ENCODE data around the gene WDR19. TPM values are rescaled to one million over a fixed set of nuclear protein-coding genes. Genes with fewer than 3 reads are reported as not detected.
A peak's percentile ranks its signal among the peaks of the same experiment; 100 is the strongest.
"Not testable (repeated sequence)": the region's sequence is repeated elsewhere in the genome, so short reads cannot be mapped to it uniquely, and the experiment has no call there.

The WDR19 gene
- total RNA-seq, 2 donors from 2014 or later, result 13.1 to 14.2 TPM

GRCh38 chr4:39237179-39237578 lies 54.9 kb downstream of the WDR19 start:
- H3K4me3 Mint-ChIP-seq, result no peak overlapping the region
- H3K9me3 Mint-ChIP-seq, result no peaks in the 10 kb centered on the region

GRCh38 chr4:39243462-39243861 lies 61.1 kb downstream of the WDR19 start:
- H3K27ac Mint-ChIP-seq, result no peak overlapping the region
- H3K36me3 Mint-ChIP-seq (ENCODE audit: insufficient read depth in 2 of 2), result peaks cover 0 to 10% of the 10 kb centered on the region in 2 donors
- H3K27me3 Mint-ChIP-seq (ENCODE audit: low read depth), result no peaks in the 10 kb centered on the region
- peaks cover 2 to 3% of the 10 kb centered on the region in 2 donors for H3K9me3 Mint-ChIP-seq
- H3K4me1 Mint-ChIP-seq (ENCODE audit: low read depth), result no peaks in the 10 kb centered on the region
- ATAC-seq (replicated peaks in 1 of 2), result no peak
- H3K4me3 Mint-ChIP-seq, result no peak overlapping the region
- DNase-seq, result no peak

More at GRCh38 chr4:39237179-39237578, 54.9 kb downstream of the WDR19 start:
- no peak for DNase-seq
- no peak for ATAC-seq (replicated peaks in 1 of 2)
- peaks cover 0 to 2% of the 10 kb centered on the region in 2 donors for H3K36me3 Mint-ChIP-seq (ENCODE audit: insufficient read depth in 2 of 2)
- H3K4me1 Mint-ChIP-seq (ENCODE audit: low read depth), result no peaks in the 10 kb centered on the region
- H3K27ac Mint-ChIP-seq, result no peak overlapping the region
- H3K27me3 Mint-ChIP-seq (ENCODE audit: low read depth), result no peaks in the 10 kb centered on the region

- Mint-ChIP-seq H3K27ac (no peak overlapping the region), H3K27me3 (ENCODE audit: low read depth) (no peaks in the 10 kb centered on the region), H3K4me1 (ENCODE audit: low read depth) (no peaks in the 10 kb centered on the region), H3K4me3 (no peak overlapping the region), H3K9me3 (no peaks in the 10 kb centered on the region), H3K36me3 (ENCODE audit: insufficient read depth in 2 of 2) (peaks cover 1 to 6% of the 10 kb centered on the region in 2 donors)
- ATAC-seq (replicated peaks in 1 of 2), result no peak
- DNase-seq, result no peak
These were observed 72.9 kb downstream of the WDR19 start for GRCh38 chr4:39255266-39255665.

- H3K4me3 Mint-ChIP-seq, result no peak overlapping the region
- H3K9me3 Mint-ChIP-seq, result no peaks in the 10 kb centered on the region
- ATAC-seq (replicated peaks in 1 of 2) (no peak), DNase-seq (no peak)
- H3K27me3 Mint-ChIP-seq (ENCODE audit: low read depth), result no peaks in the 10 kb centered on the region
- H3K27ac Mint-ChIP-seq, result no peak overlapping the region
- H3K36me3 Mint-ChIP-seq (ENCODE audit: insufficient read depth in 2 of 2), result peaks cover 0 to 6% of the 10 kb centered on the region in 2 donors
- H3K4me1 Mint-ChIP-seq (ENCODE audit: low read depth), result no peaks in the 10 kb centered on the region
These were observed 73.5 kb downstream of the WDR19 start for GRCh38 chr4:39255871-39256270.

GRCh38 chr4:39256436-39256835 lies 74.1 kb downstream of the WDR19 start:
- no peak for DNase-seq
- Mint-ChIP-seq H3K27ac (no peak overlapping the region), H3K36me3 (ENCODE audit: insufficient read depth in 2 of 2) (peaks cover 0 to 6% of the 10 kb centered on the region in 2 donors), H3K4me1 (ENCODE audit: low read depth) (no peaks in the 10 kb centered on the region), H3K27me3 (ENCODE audit: low read depth) (no peaks in the 10 kb centered on the region), H3K4me3 (no peak overlapping the region), H3K9me3 (no peaks in the 10 kb centered on the region)
- no peak for ATAC-seq (replicated peaks in 1 of 2)

- Mint-ChIP-seq H3K9me3 (no peaks in the 10 kb centered on the region), H3K27me3 (ENCODE audit: low read depth) (no peaks in the 10 kb centered on the region), H3K27ac (no peak overlapping the region), H3K4me1 (ENCODE audit: low read depth) (no peaks in the 10 kb centered on the region), H3K4me3 (no peak overlapping the region), H3K36me3 (ENCODE audit: insufficient read depth in 2 of 2) (peaks cover 0 to 5% of the 10 kb centered on the region in 2 donors)
- no peak for DNase-seq
- ATAC-seq (replicated peaks in 1 of 2), result no peak
These were observed 77.4 kb downstream of the WDR19 start for GRCh38 chr4:39259571-39260330.

GRCh38 chr4:39263895-39264294 lies 81.6 kb downstream of the WDR19 start:
- H3K9me3 Mint-ChIP-seq, result no peaks in the 10 kb centered on the region
- H3K27me3 Mint-ChIP-seq (ENCODE audit: low read depth), result no peaks in the 10 kb centered on the region
- no peak overlapping the region for H3K4me3 Mint-ChIP-seq
- ATAC-seq (replicated peaks in 1 of 2) (no peak), DNase-seq (no peak)
- no peak overlapping the region for H3K27ac Mint-ChIP-seq
- H3K4me1 Mint-ChIP-seq (ENCODE audit: low read depth), result no peaks in the 10 kb centered on the region
- H3K36me3 Mint-ChIP-seq (ENCODE audit: insufficient read depth in 2 of 2), result no peaks in the 10 kb centered on the region

- Mint-ChIP-seq H3K4me3 (no peak overlapping the region), H3K27me3 (ENCODE audit: low read depth) (no peaks in the 10 kb centered on the region), H3K9me3 (no peaks in the 10 kb centered on the region), H3K27ac (no peak overlapping the region), H3K36me3 (ENCODE audit: insufficient read depth in 2 of 2) (peaks cover 2 to 7% of the 10 kb centered on the region in 2 donors), H3K4me1 (ENCODE audit: low read depth) (no peaks in the 10 kb centered on the region)
- ATAC-seq (replicated peaks in 1 of 2) (no peak), DNase-seq (no peak)
These were observed 92.2 kb downstream of the WDR19 start for GRCh38 chr4:39274503-39274902.

GRCh38 chr4:39277661-39278060 lies 95.3 kb downstream of the WDR19 start:
- not testable (repeated sequence) for H3K27ac Mint-ChIP-seq; DNase-seq; H3K9me3 Mint-ChIP-seq; H3K36me3 Mint-ChIP-seq (ENCODE audit: insufficient read depth in 2 of 2); H3K4me3 Mint-ChIP-seq; H3K4me1 Mint-ChIP-seq (ENCODE audit: low read depth); ATAC-seq (replicated peaks in 1 of 2); H3K27me3 Mint-ChIP-seq (ENCODE audit: low read depth)

- no peak for DNase-seq
- no peak overlapping the region for H3K27ac Mint-ChIP-seq
- ATAC-seq (replicated peaks in 1 of 2), result no peak
These were observed 96.1 kb downstream of the WDR19 start for GRCh38 chr4:39278476-39278875.

GRCh38 chr4:39279416-39279815 lies 97.1 kb downstream of the WDR19 start:
- Mint-ChIP-seq H3K27ac (peak overlapping the region; percentile 25), H3K4me3 (no peak overlapping the region), H3K36me3 (ENCODE audit: insufficient read depth in 2 of 2) (peaks cover 2 to 11% of the 10 kb centered on the region in 2 donors), H3K27me3 (ENCODE audit: low read depth) (no peaks in the 10 kb centered on the region), H3K9me3 (no peaks in the 10 kb centered on the region), H3K4me1 (ENCODE audit: low read depth) (no peaks in the 10 kb centered on the region)
- DNase-seq (no peak), ATAC-seq (replicated peaks in 1 of 2) (peak; percentile 16 to 27)

More at GRCh38 chr4:39278476-39278875, 96.1 kb downstream of the WDR19 start:
- Mint-ChIP-seq H3K4me3 (no peak overlapping the region), H3K4me1 (ENCODE audit: low read depth) (no peaks in the 10 kb centered on the region), H3K27me3 (ENCODE audit: low read depth) (no peaks in the 10 kb centered on the region), H3K9me3 (no peaks in the 10 kb centered on the region), H3K36me3 (ENCODE audit: insufficient read depth in 2 of 2) (peaks cover 2 to 7% of the 10 kb centered on the region in 2 donors)

GRCh38 chr4:39280770-39281169 lies 98.4 kb downstream of the WDR19 start:
- DNase-seq, result no peak
- H3K36me3 Mint-ChIP-seq (ENCODE audit: insufficient read depth in 2 of 2), result peaks cover 0 to 5% of the 10 kb centered on the region in 2 donors
- no peak overlapping the region for H3K4me3 Mint-ChIP-seq
- no peaks in the 10 kb centered on the region for H3K9me3 Mint-ChIP-seq
- H3K27ac Mint-ChIP-seq, result no peak overlapping the region
- H3K4me1 Mint-ChIP-seq (ENCODE audit: low read depth), result peaks cover 2% of the 10 kb centered on the region
- H3K27me3 Mint-ChIP-seq (ENCODE audit: low read depth), result no peaks in the 10 kb centered on the region
- no peak for ATAC-seq (replicated peaks in 1 of 2)

- no peaks in the 10 kb centered on the region for H3K9me3 Mint-ChIP-seq
- peaks cover 12% of the 10 kb centered on the region for H3K4me1 Mint-ChIP-seq (ENCODE audit: low read depth)
- H3K27me3 Mint-ChIP-seq (ENCODE audit: low read depth), result no peaks in the 10 kb centered on the region
- peak overlapping the region; percentile 41 for H3K27ac Mint-ChIP-seq
- H3K4me3 Mint-ChIP-seq, result no peak overlapping the region
- peak in 1 of 2 donors; percentile 57 for ATAC-seq (replicated peaks in 1 of 2)
- no peak for DNase-seq
- H3K36me3 Mint-ChIP-seq (ENCODE audit: insufficient read depth in 2 of 2), result peaks cover 2 to 21% of the 10 kb centered on the region in 2 donors
These were observed 102.9 kb downstream of the WDR19 start for GRCh38 chr4:39285111-39285795.

All from activated T-cell treated with anti-CD3 and anti-CD28 coated beads, Interleukin-2, amount 50 U/mL, for 72 hours (primary cell).